Measurements from ENCODE around the gene PIAS2. TPM values are rescaled to one million over a fixed set of nuclear protein-coding genes. Genes with fewer than 3 reads are reported as not detected.
A peak's percentile ranks its signal among the peaks of the same experiment; 100 is the strongest.

The PIAS2 gene
- total and polyA plus RNA-seq, 9 of the 15 experiments (the other 6 are each of a cell fraction or from before 2014, with no cell fraction given): 2.9 to 23.9 (median 12.0) TPM

GRCh38 chr18:46917108-46917802 lies at the start of gene PIAS2, which contains the start of gene KATNAL2 (continued):
- no peak for TF ChIP-seq ELK3 (CRISPR knock-in tag; IDR thresholded peaks at IDR 0.05)
- TF ChIP-seq, protein P1, sequence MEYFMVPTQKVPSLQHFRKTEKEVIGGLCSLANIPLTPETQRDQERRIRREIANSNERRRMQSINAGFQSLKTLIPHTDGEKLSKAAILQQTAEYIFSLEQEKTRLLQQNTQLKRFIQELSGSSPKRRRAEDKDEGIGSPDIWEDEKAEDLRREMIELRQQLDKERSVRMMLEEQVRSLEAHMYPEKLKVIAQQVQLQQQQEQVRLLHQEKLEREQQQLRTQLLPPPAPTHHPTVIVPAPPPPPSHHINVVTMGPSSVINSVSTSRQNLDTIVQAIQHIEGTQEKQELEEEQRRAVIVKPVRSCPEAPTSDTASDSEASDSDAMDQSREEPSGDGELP (CRISPR knock-in tag; IDR thresholded peaks at IDR 0.05; ENCODE audit: borderline replicate concordance): 0 out of 2 replicates have a peak, but pooled peaks have one; percentile 17
- no peak for TF ChIP-seq HMGXB4 (CRISPR knock-in tag; IDR thresholded peaks at IDR 0.05)
- peak; percentile 63; the same call in 1 of the 2 replicates for TF ChIP-seq ZFX (CRISPR knock-in tag; IDR thresholded peaks at IDR 0.05)
- TF ChIP-seq ZNF197 (CRISPR knock-in tag; IDR thresholded peaks at IDR 0.05; ENCODE audit: low read depth): no peak
- no peak for TF ChIP-seq HDAC3 (IDR thresholded peaks at IDR 0.05; ENCODE audit: borderline replicate concordance, partially characterized antibody)
- TF ChIP-seq, protein P2, sequence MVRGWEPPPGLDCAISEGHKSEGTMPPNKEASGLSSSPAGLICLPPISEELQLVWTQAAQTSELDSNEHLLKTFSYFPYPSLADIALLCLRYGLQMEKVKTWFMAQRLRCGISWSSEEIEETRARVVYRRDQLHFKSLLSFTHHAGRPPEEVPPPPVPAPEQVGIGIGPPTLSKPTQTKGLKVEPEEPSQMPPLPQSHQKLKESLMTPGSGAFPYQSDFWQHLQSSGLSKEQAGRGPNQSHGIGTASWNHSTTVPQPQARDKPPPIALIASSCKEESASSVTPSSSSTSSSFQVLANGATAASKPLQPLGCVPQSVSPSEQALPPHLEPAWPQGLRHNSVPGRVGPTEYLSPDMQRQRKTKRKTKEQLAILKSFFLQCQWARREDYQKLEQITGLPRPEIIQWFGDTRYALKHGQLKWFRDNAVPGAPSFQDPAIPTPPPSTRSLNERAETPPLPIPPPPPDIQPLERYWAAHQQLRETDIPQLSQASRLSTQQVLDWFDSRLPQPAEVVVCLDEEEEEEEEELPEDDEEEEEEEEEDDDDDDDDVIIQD (CRISPR knock-in tag; IDR thresholded peaks at IDR 0.05): no peak
- no peak for TF ChIP-seq MTF1 (CRISPR knock-in tag; IDR thresholded peaks at IDR 0.05; ENCODE audit: borderline replicate concordance)
- no peak for TF ChIP-seq ZNF184 (CRISPR knock-in tag; IDR thresholded peaks at IDR 0.05)
- TF ChIP-seq ESRRA (IDR thresholded peaks at IDR 0.05; ENCODE audit: borderline replicate concordance, low read depth): no peak
- TF ChIP-seq FOXM1 (IDR thresholded peaks at IDR 0.05; ENCODE audit: low read depth): no peak
- TF ChIP-seq FOXM1 (CRISPR knock-in tag; IDR thresholded peaks at IDR 0.05; ENCODE audit: low read depth): no peak
- no peak for TF ChIP-seq NR3C1 (CRISPR knock-in tag; IDR thresholded peaks at IDR 0.05)
- no peak for TF ChIP-seq ZFP30 (CRISPR knock-in tag; IDR thresholded peaks at IDR 0.05; ENCODE audit: borderline replicate concordance)
- TF ChIP-seq, protein P3, sequence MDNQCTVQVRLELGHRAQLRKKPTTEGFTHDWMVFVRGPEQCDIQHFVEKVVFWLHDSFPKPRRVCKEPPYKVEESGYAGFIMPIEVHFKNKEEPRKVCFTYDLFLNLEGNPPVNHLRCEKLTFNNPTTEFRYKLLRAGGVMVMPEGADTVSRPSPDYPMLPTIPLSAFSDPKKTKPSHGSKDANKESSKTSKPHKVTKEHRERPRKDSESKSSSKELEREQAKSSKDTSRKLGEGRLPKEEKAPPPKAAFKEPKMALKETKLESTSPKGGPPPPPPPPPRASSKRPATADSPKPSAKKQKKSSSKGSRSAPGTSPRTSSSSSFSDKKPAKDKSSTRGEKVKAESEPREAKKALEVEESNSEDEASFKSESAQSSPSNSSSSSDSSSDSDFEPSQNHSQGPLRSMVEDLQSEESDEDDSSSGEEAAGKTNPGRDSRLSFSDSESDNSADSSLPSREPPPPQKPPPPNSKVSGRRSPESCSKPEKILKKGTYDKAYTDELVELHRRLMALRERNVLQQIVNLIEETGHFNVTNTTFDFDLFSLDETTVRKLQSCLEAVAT (IDR thresholded peaks at IDR 0.05): no peak
- TF ChIP-seq, protein P4, sequence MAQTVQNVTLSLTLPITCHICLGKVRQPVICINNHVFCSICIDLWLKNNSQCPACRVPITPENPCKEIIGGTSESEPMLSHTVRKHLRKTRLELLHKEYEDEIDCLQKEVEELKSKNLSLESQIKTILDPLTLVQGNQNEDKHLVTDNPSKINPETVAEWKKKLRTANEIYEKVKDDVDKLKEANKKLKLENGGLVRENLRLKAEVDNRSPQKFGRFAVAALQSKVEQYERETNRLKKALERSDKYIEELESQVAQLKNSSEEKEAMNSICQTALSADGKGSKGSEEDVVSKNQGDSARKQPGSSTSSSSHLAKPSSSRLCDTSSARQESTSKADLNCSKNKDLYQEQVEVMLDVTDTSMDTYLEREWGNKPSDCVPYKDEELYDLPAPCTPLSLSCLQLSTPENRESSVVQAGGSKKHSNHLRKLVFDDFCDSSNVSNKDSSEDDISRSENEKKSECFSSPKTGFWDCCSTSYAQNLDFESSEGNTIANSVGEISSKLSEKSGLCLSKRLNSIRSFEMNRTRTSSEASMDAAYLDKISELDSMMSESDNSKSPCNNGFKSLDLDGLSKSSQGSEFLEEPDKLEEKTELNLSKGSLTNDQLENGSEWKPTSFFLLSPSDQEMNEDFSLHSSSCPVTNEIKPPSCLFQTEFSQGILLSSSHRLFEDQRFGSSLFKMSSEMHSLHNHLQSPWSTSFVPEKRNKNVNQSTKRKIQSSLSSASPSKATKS (CRISPR knock-in tag; IDR thresholded peaks at IDR 0.05): no peak
- TF ChIP-seq ZNF347 (CRISPR knock-in tag; IDR thresholded peaks at IDR 0.05; ENCODE audit: low read depth): no peak
- TF ChIP-seq ATF1 (CRISPR knock-in tag; IDR thresholded peaks at IDR 0.05): no peak
- 0 out of 2 replicates have a peak, but pooled peaks have one; percentile 24 for TF ChIP-seq ATF1 (tag; IDR thresholded peaks at IDR 0.05)
